Germinal center (tissue), 1 donor: ENCODE data around the gene CARD11.

Experiments used
- DNase-seq: peaks from one replicate; pipeline ENCODE4 v3.0.0; 2012; ENCODE audit warnings: mixed read lengths, low spot score

Gene CARD11

DNA sequence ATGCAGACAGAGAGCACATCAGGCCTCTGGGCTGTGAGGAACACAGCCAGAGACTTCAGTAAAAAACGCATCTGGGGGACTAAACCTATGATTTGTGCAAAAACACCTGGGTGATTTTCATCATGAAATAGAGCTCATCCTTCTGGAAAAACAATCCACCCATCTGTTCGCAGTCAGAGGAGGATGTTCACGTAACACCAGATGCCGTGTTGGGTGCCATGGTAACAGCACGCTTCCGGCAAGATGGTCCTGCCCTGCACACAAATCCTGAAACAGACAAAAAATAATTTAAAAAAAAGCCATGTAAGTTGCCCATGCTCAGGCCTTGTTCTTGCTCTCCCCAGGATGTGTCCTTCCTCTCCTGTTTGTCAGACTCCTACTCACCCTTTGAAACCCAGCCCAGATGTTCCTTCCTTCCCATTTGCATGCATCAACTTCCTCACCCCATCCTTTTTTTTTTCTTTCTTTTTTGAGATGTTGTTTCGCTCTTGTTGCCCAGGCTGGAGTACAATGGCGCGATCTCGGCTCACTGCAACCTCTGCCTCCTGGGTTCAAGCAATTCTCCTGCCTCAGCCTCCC is 171.3 kb downstream of the CARD11 start:
- DNase-seq: no peak

DNA sequence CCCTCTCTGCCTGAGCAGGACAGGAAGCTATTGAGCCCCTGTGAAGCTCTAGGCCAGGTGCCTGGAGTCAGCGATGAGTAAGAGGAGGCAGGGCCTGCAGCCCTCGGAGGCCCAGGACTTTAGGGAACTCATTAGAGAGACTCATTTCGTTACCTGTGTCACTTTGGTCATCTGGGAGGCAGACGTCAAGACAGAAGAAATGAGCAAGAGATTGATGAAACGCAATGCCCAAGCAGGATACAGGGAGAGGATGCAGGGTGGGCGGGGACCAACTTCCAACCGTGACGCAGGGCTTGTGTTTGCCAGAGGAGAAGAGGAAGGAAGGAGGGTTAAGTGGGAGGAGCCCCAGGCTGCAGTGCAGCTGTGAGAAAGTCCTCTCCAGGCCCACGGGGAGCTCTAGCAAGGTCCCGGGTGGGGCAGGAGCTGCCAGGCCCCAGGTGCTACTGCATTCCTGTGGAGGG is 173.2 kb downstream of the CARD11 start:
- peak; percentile 50 for DNase-seq

DNA sequence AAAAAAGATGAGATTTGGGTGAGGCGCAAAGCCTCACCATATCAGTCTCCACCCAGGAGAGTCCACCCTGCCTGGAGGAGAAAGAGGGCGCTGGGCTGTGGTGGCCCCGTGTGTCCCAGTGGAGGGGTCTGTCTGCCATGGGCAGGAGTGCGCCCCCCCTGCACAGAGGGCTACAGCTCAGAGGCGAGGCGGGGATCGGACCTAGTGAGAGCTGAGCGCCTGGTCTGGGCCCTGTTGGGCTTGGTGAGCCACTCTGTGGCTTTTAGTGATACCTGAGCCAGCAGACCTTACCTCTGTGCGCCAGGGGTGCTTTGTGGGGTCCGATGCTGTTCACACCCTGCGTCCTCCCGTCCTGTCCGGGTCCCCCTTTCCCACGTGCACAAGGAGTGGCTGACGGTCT is 173.7 kb downstream of the CARD11 start:
- DNase-seq: no peak

DNA sequence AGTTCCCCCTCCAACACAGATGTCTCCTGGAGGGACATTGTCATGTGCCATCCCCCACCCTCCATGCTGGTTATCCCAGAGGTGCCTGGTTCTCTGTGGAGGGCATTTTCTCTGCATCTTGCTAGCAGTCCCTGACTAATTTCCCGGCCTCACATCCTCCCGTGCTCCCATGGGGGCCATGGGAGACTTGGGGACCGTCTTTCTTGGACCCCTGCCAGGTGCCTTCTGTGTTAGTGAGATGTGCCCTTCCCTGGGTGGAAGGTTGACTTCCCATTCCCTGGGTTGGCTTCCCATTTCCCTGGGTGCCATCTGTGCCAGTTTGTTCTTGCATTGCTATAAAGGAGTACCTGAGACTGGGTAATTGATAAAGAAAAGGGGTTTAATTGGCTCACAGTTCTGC is 177.1 kb downstream of the CARD11 start:
- DNase-seq: no peak

DNA sequence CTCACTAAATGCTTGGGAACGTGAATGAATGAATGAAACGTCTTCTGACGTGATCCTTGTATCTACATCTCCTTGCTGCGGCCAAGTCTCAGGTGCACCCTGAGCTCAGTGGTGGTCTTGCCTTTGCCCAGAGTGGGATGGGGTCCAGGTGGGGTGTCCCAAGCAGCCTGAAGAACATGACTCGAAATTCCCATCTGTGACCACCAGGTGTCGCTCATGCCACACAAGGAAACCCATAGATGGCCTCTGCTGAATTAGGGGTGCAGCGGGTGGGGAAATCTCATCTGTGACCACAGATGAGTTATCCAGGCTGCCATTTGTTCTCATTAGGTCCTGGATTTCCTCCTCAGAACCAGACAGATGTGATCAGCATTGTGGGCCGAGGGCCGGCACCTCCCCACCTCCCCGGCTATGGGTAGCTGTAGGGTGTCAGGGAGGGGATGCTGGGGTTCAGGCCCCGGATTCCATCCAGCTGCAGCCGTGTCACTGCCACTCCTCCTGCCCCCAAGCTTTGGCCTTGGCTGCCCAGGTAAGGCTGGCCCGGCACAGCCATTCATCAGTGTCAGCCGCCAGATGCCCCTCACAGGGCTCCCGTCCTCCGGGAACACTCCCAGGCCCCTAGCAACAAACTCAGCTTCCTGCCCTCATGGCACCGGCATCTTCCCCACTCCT is 178.5 kb downstream of the CARD11 start:
- peak; percentile 78 for DNase-seq

DNA sequence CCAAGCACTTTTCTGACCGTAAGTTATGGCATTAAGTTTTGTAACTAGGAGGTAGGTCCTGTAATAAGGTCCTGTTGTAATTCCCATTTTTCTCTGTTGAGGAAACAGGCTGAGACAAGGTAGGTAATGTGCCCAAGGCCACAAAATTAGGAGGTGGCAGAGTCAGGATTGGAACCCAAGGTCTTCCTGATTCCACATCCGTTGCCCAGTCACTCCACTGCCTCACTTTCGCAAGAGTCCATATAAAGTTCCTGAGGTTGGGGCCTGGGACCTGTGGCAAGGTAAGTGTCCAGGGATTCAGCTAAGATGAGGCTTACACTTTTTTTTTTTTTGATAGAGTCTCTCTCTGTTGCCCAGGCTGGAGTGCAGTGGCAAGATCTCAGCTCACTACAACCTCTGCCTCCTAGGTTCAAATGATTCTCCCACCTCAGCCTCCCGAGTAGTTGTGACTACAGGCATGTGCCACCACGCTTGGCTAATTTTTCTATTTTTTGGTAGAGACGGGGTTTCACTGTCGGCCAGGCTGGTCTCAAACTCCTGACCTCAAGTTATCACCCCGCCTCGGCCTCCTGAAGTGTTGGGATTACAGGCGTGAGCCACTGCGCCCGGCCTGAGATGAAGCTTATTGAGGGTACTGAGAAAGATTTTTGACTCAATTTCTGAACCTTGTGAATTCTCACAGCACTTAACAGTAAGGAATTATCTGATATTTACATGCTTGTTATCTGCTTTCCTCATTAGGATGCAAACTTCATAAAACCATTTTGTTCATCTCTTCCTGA is 179.3 kb downstream of the CARD11 start:
- DNase-seq: no peak

DNA sequence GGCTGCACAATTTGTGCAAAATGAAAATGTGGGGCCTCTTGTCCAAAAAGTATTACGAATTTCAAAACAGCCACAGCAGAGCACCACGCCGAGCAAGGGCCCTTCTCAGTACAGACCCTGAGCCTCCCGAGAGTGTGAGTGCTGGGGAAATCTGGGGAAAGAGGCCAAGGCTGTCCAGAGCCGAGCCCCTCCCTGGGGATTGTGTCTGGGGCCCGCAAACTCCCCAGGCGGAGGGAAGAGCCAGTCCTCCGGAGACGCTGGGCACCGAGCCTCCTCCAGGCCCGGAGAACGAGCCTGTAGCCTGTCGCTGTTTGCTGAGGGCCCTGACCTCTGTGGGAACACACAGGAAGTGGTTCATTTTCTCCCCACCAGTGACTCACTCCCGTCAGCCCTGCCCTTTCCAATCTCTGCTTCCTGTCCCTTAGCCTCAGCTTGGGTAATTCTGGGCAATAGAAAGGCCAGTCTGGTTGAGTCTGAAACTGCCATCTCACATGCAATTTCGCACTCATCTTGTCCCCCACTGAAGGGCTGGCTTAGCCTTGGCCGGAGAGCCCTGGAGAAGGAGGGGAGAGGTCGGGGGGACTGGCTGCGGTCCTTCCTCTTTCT is 180.1 kb downstream of the CARD11 start:
- DNase-seq: no peak

DNA sequence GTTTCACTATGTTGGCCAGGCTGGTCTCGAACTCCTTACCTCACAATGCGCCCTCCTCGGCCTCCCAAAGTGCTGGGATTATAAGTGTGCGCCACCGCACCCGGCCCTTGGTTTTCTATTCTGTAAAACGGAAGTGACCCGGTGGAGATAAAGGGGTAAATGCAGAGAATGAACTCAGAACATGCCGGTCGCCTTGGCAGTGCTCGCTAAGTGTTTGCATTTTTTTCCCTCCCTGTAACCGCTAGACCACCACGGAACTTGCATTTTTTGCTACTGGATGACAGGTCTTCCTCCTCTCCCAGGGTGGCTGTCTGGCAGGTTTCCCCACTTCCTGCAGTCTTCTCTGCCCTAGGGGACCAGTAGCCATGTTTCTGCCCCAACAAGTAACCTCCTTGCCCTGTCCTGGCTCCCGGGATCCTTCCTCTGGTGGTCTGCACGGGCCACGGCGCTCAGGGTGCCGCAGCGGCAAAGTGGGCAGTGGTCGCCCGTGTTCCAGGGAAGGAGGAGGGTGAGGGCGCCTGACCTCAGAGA is 180.8 kb downstream of the CARD11 start:
- no peak for DNase-seq

DNA sequence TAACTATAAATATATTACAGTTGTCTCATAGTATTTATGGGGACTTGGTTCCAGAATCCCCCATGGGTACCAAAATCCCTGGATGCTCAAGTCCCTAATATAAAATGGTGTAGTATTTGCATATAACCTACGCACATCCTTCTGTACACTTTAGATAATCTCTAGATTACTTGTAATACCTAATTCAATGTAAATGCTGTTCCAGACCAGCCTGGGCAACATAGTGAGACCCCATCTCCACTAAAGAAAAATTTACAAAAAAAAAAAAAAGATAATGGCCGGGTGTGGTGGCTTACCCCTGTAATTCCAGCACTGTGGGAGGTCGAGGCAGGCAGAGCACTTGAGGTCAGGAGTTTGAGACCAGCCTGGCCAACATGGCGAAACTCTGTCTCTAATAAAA is 182.2 kb downstream of the CARD11 start:
- DNase-seq: no peak

DNA sequence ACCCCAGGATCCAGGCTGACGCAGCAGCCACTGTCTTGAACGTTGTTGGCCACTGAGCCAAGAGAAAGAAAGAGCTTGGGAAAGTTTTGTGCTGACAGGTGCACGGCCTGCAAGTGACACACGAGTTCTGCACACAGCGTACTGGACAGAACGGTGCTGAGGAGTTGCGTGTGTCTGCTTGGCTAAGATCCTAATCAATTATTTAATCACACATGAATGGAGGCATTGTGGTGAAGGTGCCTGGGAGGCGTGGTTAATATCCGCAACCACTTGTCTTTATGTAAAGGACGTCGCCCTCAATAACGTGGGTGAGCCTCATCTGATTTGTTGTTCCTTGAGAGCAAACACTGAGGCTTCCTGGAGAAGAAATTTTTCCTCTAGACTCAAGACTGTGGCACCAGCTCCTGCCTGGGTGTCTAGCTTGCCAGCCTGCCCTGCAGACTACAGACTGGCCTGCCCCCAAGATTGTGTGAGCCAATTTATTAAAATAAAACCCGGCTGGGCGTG is 183.0 kb downstream of the CARD11 start:
- DNase-seq: no peak

DNA sequence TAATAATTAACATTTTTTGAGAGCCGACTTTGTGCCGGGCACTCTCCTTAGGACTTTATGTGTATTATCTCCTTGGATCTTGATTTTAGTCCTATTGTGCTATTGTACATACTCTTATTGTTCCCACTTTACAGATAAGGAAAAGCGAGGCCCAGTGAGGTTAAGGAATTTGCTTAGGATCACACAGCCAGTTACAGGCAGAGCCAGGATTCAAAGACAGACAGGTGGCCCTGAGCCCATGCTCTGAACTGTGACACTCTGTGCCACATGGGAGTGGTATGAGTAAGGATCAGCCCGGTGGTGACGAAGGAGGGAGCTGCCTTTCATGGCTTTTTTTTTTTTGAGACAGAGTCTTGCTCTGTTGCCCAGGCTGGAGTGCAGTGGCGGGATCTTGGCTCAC is 183.7 kb downstream of the CARD11 start:
- DNase-seq: no peak

DNA sequence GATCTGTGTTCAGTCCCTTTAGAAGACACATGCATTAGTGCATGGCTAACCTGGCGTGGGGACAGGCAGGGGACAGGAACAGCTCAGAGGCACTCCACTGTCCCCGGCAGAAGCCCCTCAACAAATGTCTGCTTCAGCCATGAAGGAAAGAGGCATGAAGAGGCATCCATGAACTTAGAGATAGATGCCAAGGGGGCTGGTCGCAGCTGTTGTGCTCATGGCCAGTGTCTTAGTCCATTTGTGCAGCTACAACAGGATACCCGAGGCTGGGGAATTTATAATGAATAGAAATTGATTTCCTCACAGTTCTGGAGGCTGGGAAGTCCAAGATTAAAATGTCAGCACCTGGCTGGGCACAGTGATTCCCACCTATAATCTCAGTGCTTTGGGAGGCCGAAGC is 185.0 kb downstream of the CARD11 start:
- DNase-seq: no peak

DNA sequence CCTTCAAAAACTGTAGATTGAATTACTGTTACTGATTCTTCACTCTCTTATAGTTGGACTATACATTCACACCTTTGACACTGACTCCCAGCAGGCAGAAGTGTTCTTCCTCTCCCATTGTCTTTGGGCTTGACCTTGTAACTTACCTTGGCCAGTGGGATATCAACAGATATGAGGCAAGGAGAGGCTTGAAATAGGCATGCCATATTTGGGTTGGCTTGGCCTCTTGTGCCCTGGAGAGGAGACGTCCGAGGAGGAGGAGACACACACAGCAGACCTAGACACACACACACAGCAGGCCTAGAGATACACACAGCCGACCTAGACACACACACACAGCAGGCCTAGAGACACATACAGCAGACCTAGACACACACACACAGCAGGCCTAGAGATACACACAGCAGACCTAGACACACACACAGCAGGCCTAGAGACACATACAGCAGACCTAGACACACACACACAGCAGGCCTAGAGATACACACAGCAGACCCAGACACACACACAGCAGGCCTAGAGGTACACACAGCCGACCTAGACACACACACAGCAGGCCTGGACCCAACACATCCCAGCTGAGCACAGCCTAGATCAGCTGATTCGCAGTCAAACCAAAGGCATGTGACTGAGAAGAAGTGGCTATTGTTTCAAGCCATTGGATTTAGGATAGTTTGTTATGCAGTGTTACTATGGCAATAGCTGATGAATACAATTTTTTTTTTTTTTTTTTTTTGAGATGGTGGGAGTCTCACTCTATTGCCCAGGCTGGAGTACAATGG is 187.1 kb downstream of the CARD11 start:
- DNase-seq: no peak
